Astrocyte of the spinal cord (primary cell): ENCODE data around the gene MLIP.

Experiments used
- DNase-seq: peaks from one replicate; pipeline ENCODE4 v3.0.0; 2011; ENCODE audit warnings: low read depth, low spot score
- H3K4me3 ChIP-seq: 2 replicates; pipeline ENCODE4 v1.5.1; 2011; ENCODE audit warnings: low read depth, mild to moderate bottlenecking, low read length, moderate library complexity
- in situ Hi-C: cut with HindIII; loops from 2 replicates; pipeline ENCODE4 v1.10.0; 2017; ENCODE audit warnings: low sequenced_read_pairs
- TF ChIP-seq, protein P1 (sequence below): IDR thresholded peaks from 2 replicates; pipeline ENCODE4 v1.5.1; 2012; ENCODE audit warnings: low read depth, mild to moderate bottlenecking, low read length, inconsistent platforms

MLIP gene

DNA sequence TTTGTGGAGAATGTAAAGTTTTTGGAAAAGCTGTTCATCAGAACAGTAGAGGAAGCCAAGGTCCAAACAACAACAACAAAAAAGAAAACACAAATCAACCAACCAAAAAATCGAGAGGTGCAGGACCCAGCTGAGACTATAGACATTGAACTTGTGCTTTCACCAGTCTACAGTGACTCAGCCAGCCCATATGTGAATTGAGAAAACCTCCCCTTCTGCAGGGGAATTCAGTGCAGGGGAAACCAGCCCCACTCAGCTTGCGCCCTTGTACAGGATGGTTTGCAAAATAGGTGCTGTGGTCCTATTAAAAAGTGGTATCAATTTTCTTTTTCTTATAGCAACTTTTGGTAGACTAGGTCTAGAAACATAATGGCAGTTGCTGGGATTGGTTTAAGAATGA, 21.3 kb downstream of the MLIP start:
- in situ Hi-C loops = no loop called here
- DNase-seq = no peak
- no peak overlapping the region for H3K4me3 ChIP-seq
- TF ChIP-seq, protein P1, sequence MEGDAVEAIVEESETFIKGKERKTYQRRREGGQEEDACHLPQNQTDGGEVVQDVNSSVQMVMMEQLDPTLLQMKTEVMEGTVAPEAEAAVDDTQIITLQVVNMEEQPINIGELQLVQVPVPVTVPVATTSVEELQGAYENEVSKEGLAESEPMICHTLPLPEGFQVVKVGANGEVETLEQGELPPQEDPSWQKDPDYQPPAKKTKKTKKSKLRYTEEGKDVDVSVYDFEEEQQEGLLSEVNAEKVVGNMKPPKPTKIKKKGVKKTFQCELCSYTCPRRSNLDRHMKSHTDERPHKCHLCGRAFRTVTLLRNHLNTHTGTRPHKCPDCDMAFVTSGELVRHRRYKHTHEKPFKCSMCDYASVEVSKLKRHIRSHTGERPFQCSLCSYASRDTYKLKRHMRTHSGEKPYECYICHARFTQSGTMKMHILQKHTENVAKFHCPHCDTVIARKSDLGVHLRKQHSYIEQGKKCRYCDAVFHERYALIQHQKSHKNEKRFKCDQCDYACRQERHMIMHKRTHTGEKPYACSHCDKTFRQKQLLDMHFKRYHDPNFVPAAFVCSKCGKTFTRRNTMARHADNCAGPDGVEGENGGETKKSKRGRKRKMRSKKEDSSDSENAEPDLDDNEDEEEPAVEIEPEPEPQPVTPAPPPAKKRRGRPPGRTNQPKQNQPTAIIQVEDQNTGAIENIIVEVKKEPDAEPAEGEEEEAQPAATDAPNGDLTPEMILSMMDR = no peak

DNA sequence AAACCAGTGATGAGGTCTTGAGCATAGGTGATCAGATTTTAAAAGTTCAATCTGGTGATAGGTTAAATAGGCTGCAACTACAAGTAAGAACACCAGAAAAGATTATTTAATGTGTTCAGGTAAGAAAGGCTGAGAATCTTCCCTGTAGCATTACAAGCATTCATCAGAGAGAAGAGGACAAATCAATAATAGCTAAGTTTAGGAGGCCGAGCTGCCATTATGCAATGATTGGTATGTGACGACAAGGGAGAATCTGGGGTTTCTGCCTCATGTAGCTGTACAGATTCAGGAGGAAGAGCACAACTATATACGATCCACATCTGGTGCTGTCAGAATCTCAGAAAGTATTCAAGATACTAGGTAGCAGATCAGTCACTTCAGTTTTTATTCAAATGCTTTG, 21.9 kb downstream of the MLIP start:
- in situ Hi-C loops = no loop called here
- H3K4me3 ChIP-seq = no peak overlapping the region
- DNase-seq = no peak
- TF ChIP-seq, protein P1 = no peak

DNA sequence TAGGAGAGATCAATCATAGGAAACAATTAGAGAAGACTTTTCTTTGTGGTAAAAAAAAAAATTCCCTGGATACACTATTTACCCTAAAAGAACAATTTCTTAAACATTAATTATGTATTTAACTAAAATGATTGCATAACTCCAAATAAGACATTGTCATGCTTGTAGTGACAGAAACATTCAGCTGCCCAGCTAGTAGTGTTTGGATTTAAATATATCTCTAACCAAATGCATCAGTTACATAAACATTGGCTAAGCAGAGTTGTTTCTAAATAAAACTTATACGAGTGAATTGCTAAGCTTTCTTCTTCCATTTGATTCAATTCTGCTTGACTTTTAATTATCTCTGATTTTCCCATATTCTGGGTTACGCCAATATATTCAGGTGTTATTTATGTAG, 23.7 kb downstream of the MLIP start:
- no peak overlapping the region for H3K4me3 ChIP-seq
- TF ChIP-seq, protein P1 = no peak
- DNase-seq = no peak
- in situ Hi-C loops = no loop called here

DNA sequence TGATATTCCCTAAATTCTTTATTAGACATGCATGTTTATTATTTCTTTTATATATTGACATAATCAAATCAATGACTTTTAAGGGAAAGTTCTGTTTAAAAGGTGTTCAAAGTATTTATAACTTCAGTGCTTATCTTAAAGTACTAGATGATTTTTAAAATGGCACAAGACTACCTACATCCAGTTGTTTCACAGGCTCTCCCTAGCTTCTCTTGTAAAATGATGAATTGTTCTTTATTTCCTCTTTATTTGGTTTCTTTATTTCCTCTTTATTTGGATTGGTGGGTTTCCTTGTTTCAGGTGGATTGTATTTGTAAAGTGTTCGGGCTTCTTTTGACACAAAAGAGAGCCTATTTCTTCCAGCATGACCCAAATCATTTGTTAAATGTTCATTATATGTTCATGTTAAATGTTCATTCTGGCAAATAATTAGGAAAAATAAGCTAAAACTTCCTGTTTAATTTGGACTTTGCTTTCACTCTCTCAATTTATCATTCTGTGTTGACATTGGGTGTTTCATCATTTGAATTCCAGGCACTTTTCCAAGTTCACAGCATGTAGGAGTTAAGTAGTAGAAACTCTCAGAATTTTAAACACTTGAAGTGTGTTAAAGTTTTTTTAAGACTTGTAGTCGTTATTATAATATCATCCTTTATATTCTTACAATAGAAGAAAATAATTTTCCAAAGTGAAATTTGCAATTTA, 24.6 kb downstream of the MLIP start:
- peak; percentile 75 for DNase-seq
- in situ Hi-C loops = no loop called here
- TF ChIP-seq, protein P1 = no peak
- no peak overlapping the region for H3K4me3 ChIP-seq

DNA sequence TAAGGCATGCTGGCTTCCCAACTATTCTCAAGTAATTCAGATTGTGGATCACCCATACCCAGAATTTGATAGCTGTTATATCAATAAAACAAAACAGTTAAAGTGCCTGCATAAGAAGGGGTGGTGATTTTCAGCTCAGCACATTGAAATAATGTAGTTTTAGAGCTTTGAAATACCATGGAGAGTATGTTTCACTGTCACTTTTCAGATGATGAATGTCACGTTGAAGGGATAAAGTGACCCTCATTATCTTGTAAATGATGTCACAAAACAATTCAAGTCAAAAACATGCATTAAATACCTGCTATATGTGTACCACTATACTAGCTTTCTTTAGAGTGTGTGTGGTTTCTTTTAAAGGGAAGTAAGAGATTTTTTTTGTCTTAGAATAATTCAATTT, 27.6 kb downstream of the MLIP start:
- no peak overlapping the region for H3K4me3 ChIP-seq
- in situ Hi-C loops = no loop called here
- TF ChIP-seq, protein P1 = no peak
- no peak for DNase-seq

DNA sequence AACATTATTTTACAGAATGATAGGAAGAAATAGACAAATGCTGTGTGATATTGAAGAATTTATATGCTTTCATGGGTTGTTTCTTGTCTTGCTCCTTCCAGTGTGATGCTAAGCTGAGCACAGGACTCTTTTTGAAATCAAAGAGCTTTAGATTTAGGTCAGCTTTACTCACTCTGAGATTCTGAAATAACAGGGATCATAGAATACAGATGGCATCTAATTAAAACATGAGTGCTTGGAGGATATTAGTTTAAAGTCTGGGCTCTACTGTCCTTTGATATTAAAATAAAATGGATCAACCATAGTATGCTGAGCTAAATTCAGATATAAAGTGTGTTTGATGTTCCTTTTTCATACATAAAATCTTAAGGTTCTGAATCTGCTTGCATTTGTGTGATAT, 29.6 kb downstream of the MLIP start:
- no peak overlapping the region for H3K4me3 ChIP-seq
- DNase-seq = no peak
- in situ Hi-C loops = no loop called here
- TF ChIP-seq, protein P1 = no peak
